Activated gamma-delta T cell (primary cell): ENCODE data around the gene COL13A1.

ENCODE experiments used
- DNase-seq: peaks from one replicate; lab custom pipeline; 2025; lab: John Stamatoyannopoulos, UW

Gene COL13A1

GRCh38 chr10:69791812-69792211 lies 9.9 kb upstream of the COL13A1 start:
- no peak for DNase-seq

GRCh38 chr10:69792341-69792740 lies 9.4 kb upstream of the COL13A1 start:
- DNase-seq: no peak

- DNase-seq: no peak
These were observed 7.0 kb upstream of the COL13A1 start for GRCh38 chr10:69794673-69795072.

GRCh38 chr10:69795242-69795934 lies 6.3 kb upstream of the COL13A1 start:
- no peak for DNase-seq

- DNase-seq: no peak
These were observed 3.7 kb upstream of the COL13A1 start for GRCh38 chr10:69797959-69798358.

GRCh38 chr10:69800109-69800508 lies 1.6 kb upstream of the COL13A1 start:
- no peak for DNase-seq

GRCh38 chr10:69800665-69801064 lies 1.0 kb upstream of the COL13A1 start:
- no peak for DNase-seq

- no peak for DNase-seq
These were observed 642 bp upstream of the COL13A1 start for GRCh38 chr10:69801094-69801433.

- DNase-seq: no peak
These were observed 887 bp downstream of the COL13A1 start for GRCh38 chr10:69802424-69803161.

GRCh38 chr10:69803809-69804208 lies 2.1 kb downstream of the COL13A1 start:
- DNase-seq: no peak

GRCh38 chr10:69804775-69805174 lies 3.1 kb downstream of the COL13A1 start:
- no peak for DNase-seq

GRCh38 chr10:69807122-69807521 lies 5.4 kb downstream of the COL13A1 start:
- DNase-seq: no peak

GRCh38 chr10:69807696-69808095 lies 6.0 kb downstream of the COL13A1 start:
- no peak for DNase-seq

GRCh38 chr10:69809318-69809717 lies 7.6 kb downstream of the COL13A1 start:
- no peak for DNase-seq

- DNase-seq: no peak
These were observed 8.4 kb downstream of the COL13A1 start for GRCh38 chr10:69810097-69810496.

GRCh38 chr10:69810675-69811397 lies 9.1 kb downstream of the COL13A1 start:
- DNase-seq: no peak

GRCh38 chr10:69813632-69814031 lies 11.9 kb downstream of the COL13A1 start:
- no peak for DNase-seq

- no peak for DNase-seq
These were observed 12.5 kb downstream of the COL13A1 start for GRCh38 chr10:69814251-69814650.

- DNase-seq: no peak
These were observed 13.4 kb downstream of the COL13A1 start for GRCh38 chr10:69815104-69815503.

GRCh38 chr10:69816521-69816920 lies 14.8 kb downstream of the COL13A1 start:
- no peak for DNase-seq

GRCh38 chr10:69817078-69817581 lies 15.4 kb downstream of the COL13A1 start:
- DNase-seq: no peak

GRCh38 chr10:69818676-69819239 lies 17.1 kb downstream of the COL13A1 start:
- no peak for DNase-seq
